Left kidney (tissue), 2 donors: ENCODE results near the gene HRH3. TPM values are rescaled to one million over a fixed set of nuclear protein-coding genes. Genes with fewer than 3 reads are reported as not detected.

Experiments
- DNase-seq: peaks from one replicate; pipeline ENCODE4 v3.0.0-alpha.2; 2013
- polyA plus RNA-seq: library from polyadenylated mRNA; unstranded; fragments of 120-200 nt; gene quantifications from one replicate; pipeline ENCODE4 v1.2.1, GENCODE V29; 2013; ENCODE audit not compliant: insufficient read length

Gene HRH3
- polyA plus RNA-seq, 1 donor, result 0.15 TPM

- no peak for DNase-seq
Measured at GRCh38 chr20:62230276-62230675, 10.2 kb upstream of the HRH3 start.

- DNase-seq, result no peak
Measured at GRCh38 chr20:62229667-62230066, 9.6 kb upstream of the HRH3 start.

- DNase-seq, result no peak
Measured at GRCh38 chr20:62228982-62229545, 9.0 kb upstream of the HRH3 start.

GRCh38 chr20:62227977-62228958 lies 8.2 kb upstream of the HRH3 start:
- DNase-seq, result no peak

- no peak for DNase-seq
Measured at GRCh38 chr20:62227591-62227976, 7.5 kb upstream of the HRH3 start.

- no peak for DNase-seq
Measured at GRCh38 chr20:62226707-62227590, 6.9 kb upstream of the HRH3 start.

GRCh38 chr20:62225820-62226635 lies 6.0 kb upstream of the HRH3 start:
- no peak for DNase-seq

GRCh38 chr20:62225026-62225425 lies 4.9 kb upstream of the HRH3 start:
- DNase-seq, result no peak

- DNase-seq, result no peak
Measured at GRCh38 chr20:62224113-62224855, 4.2 kb upstream of the HRH3 start.

GRCh38 chr20:62223571-62223970 lies 3.5 kb upstream of the HRH3 start:
- DNase-seq, result no peak

GRCh38 chr20:62222972-62223371 lies 2.9 kb upstream of the HRH3 start:
- DNase-seq, result no peak

GRCh38 chr20:62222266-62222850 lies 2.3 kb upstream of the HRH3 start:
- DNase-seq, result no peak

GRCh38 chr20:62220666-62221568 lies 839 bp upstream of the HRH3 start:
- no peak for DNase-seq

- no peak for DNase-seq
Measured at GRCh38 chr20:62219101-62219991, 732 bp downstream of the HRH3 start.

- DNase-seq, result no peak
Measured at GRCh38 chr20:62217913-62218773, 1.9 kb downstream of the HRH3 start.

GRCh38 chr20:62216636-62217566 lies 3.2 kb downstream of the HRH3 start:
- no peak for DNase-seq
